GM19452 (cell line): ENCODE measurements around the gene RCSD1.
A peak's percentile ranks its signal among the peaks of the same experiment; 100 is the strongest.
"Not testable (repeated sequence)": the region's sequence is repeated elsewhere in the genome, so short reads cannot be mapped to it uniquely, and the experiment has no call there.

ENCODE experiments used
- ATAC-seq: cut with Tn5 transposase; IDR thresholded peaks from one replicate; pipeline ENCODE4 v1.9.1; 2021; ENCODE audit not compliant: unreplicated experiment

The RCSD1 gene

DNA sequence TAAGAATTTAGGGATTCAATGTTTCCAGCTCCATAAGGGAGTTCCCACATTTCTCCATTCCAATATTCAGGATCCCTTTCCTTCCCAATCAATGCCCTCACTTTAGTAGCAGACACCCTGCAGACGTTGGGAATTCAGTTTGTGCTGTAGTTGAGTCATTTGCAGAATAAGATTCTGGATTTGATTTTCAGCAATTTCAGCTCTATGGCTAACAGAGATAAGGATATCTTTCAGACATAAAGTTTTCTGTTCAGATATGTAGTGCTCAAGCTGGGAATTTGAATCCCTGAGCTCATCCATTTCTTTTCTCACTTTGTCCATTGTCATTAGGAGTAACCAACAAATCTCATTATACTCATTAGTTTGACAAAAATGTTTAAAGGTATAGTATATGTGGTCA lies 104.8 kb downstream of the RCSD1 start:
- ATAC-seq: no peak

DNA sequence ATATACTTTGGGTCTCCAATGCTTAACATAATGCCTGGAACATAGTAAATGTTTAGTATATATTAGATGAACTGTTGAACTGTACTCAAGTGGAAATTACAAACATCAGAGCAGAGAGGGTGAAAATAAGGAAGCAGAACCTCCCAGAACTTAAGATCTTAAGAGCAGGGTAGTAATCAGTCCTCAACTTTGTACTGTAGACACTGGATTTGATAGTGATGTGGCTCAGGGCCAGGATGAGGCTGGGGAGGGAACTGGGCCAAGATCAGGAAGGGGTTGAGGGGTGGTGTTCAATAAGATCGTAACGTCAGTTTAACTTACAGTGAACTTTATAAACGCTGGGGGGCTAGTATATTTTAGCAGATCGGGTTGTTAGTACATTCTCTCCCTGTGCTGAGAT lies 107.1 kb downstream of the RCSD1 start:
- ATAC-seq: no peak

DNA sequence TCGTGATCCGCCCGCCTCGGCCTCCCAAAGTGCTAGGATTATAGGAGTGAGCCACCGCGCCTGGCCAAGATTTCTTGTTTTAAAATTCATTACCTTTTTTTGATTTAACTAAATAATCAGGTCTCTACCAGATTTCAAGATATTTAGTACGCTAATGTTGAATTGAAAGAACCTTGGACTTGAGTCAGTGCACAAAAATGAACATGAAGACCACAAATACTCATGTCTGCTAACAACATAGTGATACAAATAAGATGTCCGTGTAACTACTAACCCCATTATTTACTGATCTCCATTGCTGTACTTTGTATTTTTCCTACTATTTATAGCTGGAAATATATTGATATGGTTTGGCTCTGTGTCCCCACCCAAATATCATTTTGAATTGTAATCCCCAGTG lies 108.1 kb downstream of the RCSD1 start:
- ATAC-seq: no peak

DNA sequence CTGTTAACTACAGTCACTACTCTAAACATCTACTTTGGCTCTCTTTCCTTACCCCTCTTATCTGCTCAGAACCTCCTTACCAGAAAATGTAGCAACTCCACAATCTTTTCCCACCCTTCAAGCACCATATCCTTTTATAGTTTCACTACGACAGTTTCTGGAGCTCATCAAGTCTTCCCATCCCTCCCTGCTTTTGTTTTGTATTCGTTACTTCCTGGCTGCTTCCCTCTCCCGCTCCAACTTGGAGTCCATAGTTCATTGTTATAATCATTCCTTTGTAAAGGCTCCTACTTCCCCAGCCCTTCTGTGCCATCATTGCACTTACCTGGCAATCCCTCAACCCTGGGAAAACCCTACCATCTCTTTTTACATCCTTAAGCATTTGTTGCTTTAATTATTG lies 109.7 kb downstream of the RCSD1 start:
- no peak for ATAC-seq

DNA sequence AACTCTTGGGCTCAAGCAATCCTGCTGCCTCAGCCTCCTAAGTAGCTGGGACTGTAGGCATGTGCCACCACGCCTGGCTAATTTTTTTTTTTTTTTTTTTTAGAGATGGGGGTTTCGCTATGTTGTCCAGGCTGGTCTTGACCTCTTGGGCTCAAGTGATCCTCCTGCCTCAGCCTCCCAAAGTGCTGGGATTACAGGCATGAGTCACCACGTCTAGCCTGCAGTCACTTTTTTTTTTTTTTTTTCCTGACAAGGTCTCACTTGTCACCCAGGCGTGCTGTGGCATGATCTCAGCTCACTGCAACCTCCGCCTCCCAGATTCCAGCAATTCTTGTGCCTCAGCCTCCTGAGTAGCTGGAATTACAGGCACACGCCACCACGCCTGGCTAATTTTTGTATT lies 111.1 kb downstream of the RCSD1 start:
- not testable (repeated sequence) for ATAC-seq

DNA sequence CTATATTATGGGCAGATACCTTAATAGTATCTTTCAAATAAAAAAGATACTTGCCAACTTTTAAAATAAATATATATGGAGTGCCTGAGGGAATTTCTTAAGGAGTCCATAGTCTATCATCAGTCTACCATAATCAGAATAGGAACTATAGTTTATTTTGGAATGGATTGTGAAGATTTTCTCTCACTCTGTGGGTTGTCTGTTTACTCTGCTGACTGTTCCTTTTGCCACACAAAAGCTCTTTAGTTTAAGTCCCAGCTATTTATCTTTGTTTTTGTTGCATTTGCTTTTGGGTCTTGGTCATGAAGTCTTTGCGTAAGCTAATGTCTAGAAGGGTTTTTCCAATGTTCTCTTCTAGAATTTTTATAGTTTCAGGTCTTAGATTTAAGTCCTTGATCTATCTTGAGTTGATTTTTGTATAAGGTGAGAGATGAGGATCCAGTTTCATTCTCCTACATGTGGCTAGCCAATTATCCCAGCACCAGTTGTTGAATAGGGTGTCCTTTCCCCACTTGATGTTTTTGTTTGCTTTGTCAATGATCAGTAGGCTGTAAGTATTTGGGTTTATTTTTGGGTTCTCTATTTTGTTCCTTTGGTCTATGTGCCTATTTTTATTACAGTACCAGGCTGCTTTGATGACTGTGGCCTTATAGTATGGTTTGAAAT lies 112.5 kb downstream of the RCSD1 start:
- not testable (repeated sequence) for ATAC-seq

DNA sequence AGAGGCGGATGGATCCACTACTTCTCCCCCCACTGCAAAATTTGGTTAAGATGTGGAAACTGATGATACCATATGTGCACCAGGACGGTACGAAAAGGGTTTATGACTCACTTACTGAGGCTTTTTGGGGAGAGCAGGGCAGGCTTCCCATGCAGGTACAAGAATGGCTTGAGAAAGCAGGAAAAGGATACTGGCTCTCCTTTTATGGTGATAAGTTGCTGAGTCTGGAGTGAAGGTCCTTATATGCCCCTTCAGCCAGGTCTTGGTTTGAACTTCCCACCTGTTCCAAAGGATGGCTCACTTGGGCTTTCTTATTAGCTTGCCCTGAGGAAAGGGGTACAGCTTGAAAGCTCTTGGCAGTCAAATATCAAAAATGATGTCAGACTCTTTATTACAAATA lies 114.9 kb downstream of the RCSD1 start:
- ATAC-seq: no peak

DNA sequence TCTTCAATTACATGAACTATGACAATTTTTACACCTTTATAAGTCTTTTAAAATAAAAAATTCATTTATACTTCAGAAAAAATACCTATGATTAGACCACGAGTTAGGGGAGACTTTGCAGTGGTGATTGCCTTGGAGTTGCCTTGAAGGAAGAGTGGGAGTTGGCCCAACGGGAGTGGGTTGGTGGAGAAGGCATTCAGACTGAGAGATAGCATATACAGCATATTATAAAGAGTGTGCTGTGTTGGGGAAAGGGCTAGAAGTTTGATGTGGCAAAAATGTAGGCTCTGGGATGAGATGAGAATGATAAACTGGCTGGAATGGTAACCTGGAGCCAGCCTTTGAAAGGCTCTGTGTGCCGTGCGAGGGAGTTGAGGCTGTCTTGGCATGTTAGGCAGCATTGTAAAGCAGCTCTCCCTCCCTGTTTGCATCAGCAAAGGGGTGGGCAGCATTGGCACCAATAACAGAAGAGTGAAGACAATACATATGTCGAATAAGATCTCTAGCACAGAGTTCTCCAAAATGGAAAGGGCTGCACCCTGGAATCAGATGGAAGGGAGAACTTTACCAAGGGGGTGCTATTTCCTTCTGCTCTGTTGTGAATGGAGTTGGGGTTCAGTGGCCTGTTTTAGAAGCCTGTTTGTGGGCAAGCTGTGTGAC lies 116.1 kb downstream of the RCSD1 start:
- ATAC-seq: no peak

DNA sequence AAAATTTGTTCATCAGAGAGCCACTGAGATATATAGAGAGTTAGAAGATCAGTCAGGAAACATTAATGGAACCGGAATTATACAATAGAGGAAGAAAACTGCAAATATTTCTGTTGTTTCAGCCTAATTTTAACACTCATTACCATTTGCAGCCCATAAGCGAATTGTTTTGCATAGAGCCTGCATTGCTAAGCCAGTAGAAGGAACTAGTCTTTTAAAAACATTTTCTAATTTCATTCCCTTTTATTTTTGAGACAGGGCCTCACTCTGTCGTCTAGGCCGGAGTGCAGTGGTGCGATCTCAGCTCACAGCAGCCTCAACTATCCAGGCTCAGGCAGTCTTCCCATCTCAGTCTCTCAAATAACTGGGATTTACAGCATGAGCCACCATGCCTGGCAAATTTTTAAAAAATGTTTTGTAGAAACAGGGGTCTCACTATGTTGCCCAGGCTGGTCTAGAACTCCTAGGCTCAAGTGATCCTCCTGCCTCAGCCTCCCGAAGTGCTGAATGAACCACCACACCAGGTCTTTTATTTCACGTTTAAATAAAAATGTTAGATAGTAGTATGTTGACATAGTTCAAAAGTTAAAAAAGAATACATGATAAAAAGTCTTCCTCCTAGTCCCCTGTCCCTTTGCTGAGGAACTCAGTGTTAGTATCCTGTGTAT lies 117.1 kb downstream of the RCSD1 start:
- ATAC-seq: no peak

DNA sequence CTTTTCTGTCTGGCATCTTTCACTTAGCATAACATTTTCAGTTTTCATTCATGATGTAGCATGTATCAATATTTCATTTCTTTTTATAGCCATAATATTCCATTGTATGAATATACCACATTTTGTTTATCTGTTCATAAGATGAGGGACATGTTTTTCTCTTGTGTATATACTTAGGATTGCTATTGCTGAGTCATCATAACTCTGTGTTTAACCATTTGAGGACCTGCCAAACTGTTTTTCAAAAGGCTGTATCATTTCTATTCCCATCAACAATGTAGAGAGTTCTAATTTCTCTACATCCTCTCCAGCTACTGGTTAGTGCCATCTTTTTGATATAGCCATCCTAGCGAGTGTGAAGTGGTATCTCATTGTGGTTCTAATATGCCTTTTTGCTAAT lies 118.0 kb downstream of the RCSD1 start:
- ATAC-seq: no peak

DNA sequence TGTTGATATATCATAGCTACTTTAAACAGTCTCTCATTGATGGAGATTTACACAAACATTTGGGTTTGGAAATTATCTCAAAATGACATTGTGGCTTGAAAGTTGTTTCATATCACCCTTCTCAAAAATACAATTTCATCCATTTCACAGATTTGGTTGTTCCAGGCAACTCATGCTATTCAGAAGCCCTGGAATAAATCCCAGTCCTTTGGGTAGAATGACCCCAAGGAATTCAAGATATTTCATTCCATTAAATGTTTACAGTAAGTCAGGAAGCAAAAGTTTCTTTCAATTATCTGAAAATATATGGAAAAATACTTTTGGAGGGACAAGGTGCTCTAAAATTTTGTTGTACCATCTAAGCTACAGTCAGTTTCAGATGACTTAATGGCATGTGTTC lies 118.9 kb downstream of the RCSD1 start:
- ATAC-seq: no peak

DNA sequence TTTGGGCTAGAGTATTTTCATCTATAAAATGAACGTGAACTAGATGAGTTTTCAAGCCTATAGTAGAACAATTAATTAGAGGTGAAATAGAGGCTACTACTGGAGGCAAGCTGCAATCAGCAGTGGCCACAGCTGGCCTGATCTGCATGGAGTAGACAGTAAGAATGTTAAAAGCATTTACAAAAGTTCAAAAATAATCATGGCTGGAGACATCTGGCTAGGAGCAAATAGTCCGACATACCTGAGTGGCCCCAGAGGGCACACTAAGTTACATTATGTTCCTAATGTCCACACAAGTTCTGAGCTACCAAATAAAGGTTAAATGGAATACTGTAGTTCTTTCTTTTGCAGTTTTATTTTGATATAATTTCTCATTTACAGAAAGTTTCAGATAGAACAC lies 119.7 kb downstream of the RCSD1 start:
- no peak for ATAC-seq

DNA sequence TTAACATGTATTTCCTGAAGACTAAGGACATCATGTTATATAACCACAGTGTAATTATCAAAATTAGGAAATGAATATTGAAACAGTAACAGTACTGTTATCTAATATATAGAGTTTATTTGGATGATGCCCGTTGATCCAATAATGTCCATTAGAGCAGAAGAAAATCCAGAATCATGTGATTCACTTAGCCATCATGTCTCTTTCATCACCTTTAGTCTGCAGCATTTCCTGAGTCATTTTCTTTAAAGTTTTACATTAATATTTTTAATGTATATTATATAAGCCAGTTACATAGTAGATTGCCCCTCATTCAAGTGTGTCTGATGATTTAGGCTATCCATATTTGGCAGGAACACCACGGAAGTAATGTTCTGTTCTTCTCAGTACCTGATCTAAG lies 120.6 kb downstream of the RCSD1 start:
- no peak for ATAC-seq

DNA sequence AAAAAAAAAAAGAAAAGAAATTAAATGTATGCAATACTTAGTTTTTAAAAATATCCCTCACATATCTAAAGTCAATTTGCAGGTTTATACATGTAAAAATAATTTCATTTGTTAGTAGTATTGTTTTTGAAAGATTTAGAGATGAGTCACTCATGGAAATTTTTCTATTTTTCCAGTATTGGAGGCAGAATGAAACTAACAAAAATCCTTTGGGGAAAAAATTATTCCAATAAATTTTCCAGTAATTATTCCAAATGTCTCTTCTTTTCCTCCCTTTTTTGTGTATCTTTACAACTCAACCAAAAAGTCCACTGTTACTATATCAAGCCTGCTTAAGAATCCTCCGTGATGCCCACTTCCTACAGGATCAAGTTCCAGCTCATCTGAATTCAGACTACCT lies 121.6 kb downstream of the RCSD1 start:
- no peak for ATAC-seq

DNA sequence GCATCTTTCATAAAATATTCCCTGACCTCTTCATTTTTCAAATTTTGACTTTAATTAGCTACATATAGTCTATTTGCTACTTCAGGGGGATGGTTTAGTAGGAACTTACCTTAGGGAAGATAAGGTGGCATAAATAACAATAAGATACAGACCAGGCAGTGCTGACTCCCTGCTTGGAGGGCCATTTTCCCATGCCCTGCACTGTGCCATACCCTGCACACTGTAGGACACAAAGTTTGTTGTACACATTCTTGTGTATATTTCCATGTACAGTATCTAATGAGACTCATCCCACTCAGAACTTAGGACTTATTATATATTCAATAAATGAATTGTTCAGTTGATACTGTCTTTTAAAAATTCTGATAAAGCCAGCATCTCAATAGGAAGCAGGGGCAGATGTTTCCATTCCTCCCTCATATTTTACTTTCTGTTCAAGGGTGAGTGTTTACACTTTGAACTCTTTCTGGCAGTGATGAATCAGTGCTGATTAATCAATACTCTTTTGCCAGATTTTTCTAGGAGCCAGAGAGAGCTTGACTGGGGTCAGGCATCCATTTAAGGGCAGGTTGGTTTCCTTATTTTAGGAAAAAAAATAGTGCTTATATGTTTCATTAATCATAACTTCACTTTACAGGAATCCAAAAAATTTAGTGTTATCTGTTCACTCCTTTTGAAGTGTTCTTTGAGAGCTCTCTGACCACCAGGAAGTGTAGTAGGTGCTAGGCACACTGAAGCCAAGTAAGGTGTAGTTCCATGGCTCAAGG lies 122.4 kb downstream of the RCSD1 start:
- peak; percentile 22 for ATAC-seq

DNA sequence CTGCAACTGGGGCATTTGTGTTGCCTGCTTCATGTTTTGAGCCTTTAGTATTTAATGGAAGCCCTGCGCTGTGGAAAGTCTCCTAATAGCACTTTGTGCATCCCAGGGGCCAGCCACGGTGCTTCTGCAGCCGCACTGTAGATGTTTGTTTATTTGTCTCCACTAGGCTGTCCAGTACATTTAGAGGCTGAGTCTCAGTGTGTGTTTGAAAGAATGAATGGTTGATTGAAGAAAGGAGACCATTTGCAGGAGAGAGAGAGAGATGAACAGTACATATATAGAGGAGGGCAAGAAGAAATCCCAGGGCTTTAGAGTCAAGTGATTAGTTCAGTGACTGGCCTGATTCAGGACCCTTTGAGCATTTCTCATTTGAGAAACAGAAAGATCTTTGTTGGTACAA lies 125.6 kb downstream of the RCSD1 start:
- no peak for ATAC-seq
